T-cell (primary cell): Measurements from ENCODE around the gene C14orf132. TPM values are rescaled to one million over a fixed set of nuclear protein-coding genes. Genes with fewer than 3 reads are reported as not detected.

Source experiments
- ATAC-seq, 4 experiments: fragments of 200-7000 bp in 3 of 4; fragments of 150-1000 bp in 1 of 4; cut with Tn5 transposase; replicated peaks in 1 of 4; 1 replicate in 3 of 4; 2 replicates in 1 of 4; pipeline ENCODE4 v1.10.0; 2021; ENCODE audit warnings: moderate library complexity in 3 of 4, mild to moderate bottlenecking in 2 of 4, moderate number of reproducible peaks in 1 of 4
- CTCF ChIA-PET, 2 donors: fragments of 300-600 bp; sonication (Branson Sonifier 250); formaldehyde crosslinking; loops; one replicate each; lab custom pipeline; 2022; ENCODE audit warnings: antibody characterized with exemption in 2 of 2; lab: Charles Lee
- POLR2A ChIA-PET, 2 donors: fragments of 300-600 bp; sonication (Branson Sonifier 250); formaldehyde crosslinking; loops; one replicate each; lab custom pipeline; 2022; ENCODE audit warnings: antibody characterized with exemption in 2 of 2; lab: Charles Lee
- DNase-seq, 35 experiments: peaks; one replicate each; pipeline versions ENCODE4 v3.0.0 to v3.0.0-alpha.2; 2013 to 2023
- H3K27ac ChIP-seq: one replicate; pipeline ENCODE4 v1.5.1; 2013; ENCODE audit warnings: low read length
- H3K27me3 ChIP-seq, 2 experiments: replicated peaks in 1 of 2; 1 replicate in 1 of 2; 2 replicates in 1 of 2; pipeline versions ENCODE4 v1.6.1 to v1.7.0; 2013; ENCODE audit warnings: low read length in 1 of 2, mixed read lengths in 1 of 2; ENCODE audit not compliant: control insufficient read depth in 2 of 2, insufficient read depth in 2 of 2; ENCODE audit errors: extremely low read depth in 1 of 2
- H3K36me3 ChIP-seq, 2 donors: 1 replicate in 1 of 2; 2 replicates in 1 of 2; pipeline versions ENCODE4 v1.6.1 to v1.7.0; 2013; ENCODE audit warnings: low read length in 1 of 2; ENCODE audit not compliant: control insufficient read depth in 2 of 2, insufficient read depth in 1 of 2; ENCODE audit errors: extremely low read depth in 1 of 2
- H3K4me1 ChIP-seq, 2 experiments: 1 replicate in 1 of 2; 2 replicates in 1 of 2; pipeline versions ENCODE4 v1.6.1 to v1.7.0; 2013; ENCODE audit warnings: low read length in 2 of 2, mixed read lengths in 1 of 2; ENCODE audit not compliant: insufficient read depth in 2 of 2, control insufficient read depth in 1 of 2; ENCODE audit errors: extremely low read depth in 1 of 2
- H3K4me3 ChIP-seq, 2 donors: 1 replicate in 1 of 2; 2 replicates in 1 of 2; pipeline versions ENCODE4 v1.5.1 to v1.7.0; 2013; ENCODE audit warnings: mild to moderate bottlenecking in 2 of 2, low read length in 1 of 2, moderate library complexity in 1 of 2; ENCODE audit not compliant: control insufficient read depth in 1 of 2; ENCODE audit errors: extremely low read depth in 1 of 2
- H3K9me3 ChIP-seq: 2 replicates; pipeline ENCODE4 v1.7.0; 2013
- H3K27ac Mint-ChIP-seq, 2 donors: one replicate each; pipeline ENCODE4 v1.8.0; 2020 to 2021; ENCODE audit warnings: mild to moderate bottlenecking in 2 of 2, mixed read lengths in 2 of 2
- H3K27me3 Mint-ChIP-seq, 2 donors: one replicate each; pipeline ENCODE4 v1.8.0; 2021 to 2022; ENCODE audit warnings: mixed read lengths in 2 of 2
- H3K36me3 Mint-ChIP-seq: one replicate; pipeline ENCODE4 v1.8.0; 2021; ENCODE audit warnings: mixed read lengths
- H3K4me1 Mint-ChIP-seq, 3 donors: one replicate each; pipeline ENCODE4 v1.8.0; 2020 to 2022; ENCODE audit warnings: mixed read lengths in 3 of 3, mild to moderate bottlenecking in 1 of 3
- H3K4me3 Mint-ChIP-seq, 3 donors: one replicate each; pipeline ENCODE4 v1.8.0; 2020 to 2022; ENCODE audit warnings: mild to moderate bottlenecking in 3 of 3, mixed read lengths in 3 of 3, moderate library complexity in 3 of 3
- H3K9me3 Mint-ChIP-seq, 3 donors: one replicate each; pipeline ENCODE4 v1.8.0; 2020 to 2022; ENCODE audit warnings: mixed read lengths in 3 of 3
- WGBS: methylation state at CpG from one replicate; pipeline ENCODE4 v1.1.5; 2013; ENCODE audit warnings: missing lambda C conversion rate; ENCODE audit not compliant: insufficient coverage; 5-methylcytosine and 5-hydroxymethylcytosine counted together
- total RNA-seq, 35 experiments: library from RNA in 6 of 35; stranded (reverse) in 6 of 35; fragments of 120-200 nt in 1 of 35; gene quantifications; one replicate each; pipeline versions ENCODE4 v1.2.1 to v1.2.4 and lab custom pipeline; 2013 to 2026

Gene C14orf132
- total RNA-seq, 5 donors from 2014 or later (not counting 1 experiment from before 2014, with no cell fraction given) = 3.5 to 8.4 (median 5.2) TPM

- no peaks in the 10 kb centered on the region for H3K9me3 ChIP-seq
- no peak overlapping the region for H3K27ac ChIP-seq
- Mint-ChIP-seq H3K36me3 (no peaks in the 10 kb centered on the region), H3K27ac (no peak overlapping the region), H3K4me1 (peaks cover 0 to 3% (median 0%) of the 10 kb centered on the region in 3 donors), H3K4me3 (no peak overlapping the region), H3K27me3 (peaks cover 2 to 12% of the 10 kb centered on the region in 2 donors), H3K9me3 (no peaks in the 10 kb centered on the region)
- POLR2A ChIA-PET = no interaction called here
- WGBS = 71% methylated on average over 1 of the region's 5 CpGs
- DNase-seq (peak in 1 of 35 experiments; percentile 16), ATAC-seq (no peak)
- no peaks in the 10 kb centered on the region for H3K4me1 ChIP-seq
- H3K36me3 ChIP-seq = no peaks in the 10 kb centered on the region
- no peak overlapping the region for H3K4me3 ChIP-seq
- peaks cover 0 to 16% of the 10 kb centered on the region in 2 experiments for H3K27me3 ChIP-seq
- CTCF ChIA-PET = no interaction called here
Measured at GRCh38 chr14:96108061-96108795, 69.1 kb downstream of the C14orf132 start.

GRCh38 chr14:96108911-96109310, 69.7 kb downstream of the C14orf132 start:
- H3K4me3 Mint-ChIP-seq = no peak overlapping the region
- DNase-seq (no peak), ATAC-seq (no peak)
- Histone ChIP-seq H3K27me3 (peaks cover 0 to 16% of the 10 kb centered on the region in 2 experiments), H3K9me3 (no peaks in the 10 kb centered on the region), H3K36me3 (no peaks in the 10 kb centered on the region), H3K4me1 (no peaks in the 10 kb centered on the region), H3K27ac (no peak overlapping the region), H3K4me3 (no peak overlapping the region)
- H3K4me1 Mint-ChIP-seq = peaks cover 0 to 3% (median 0%) of the 10 kb centered on the region in 3 donors
- H3K9me3 Mint-ChIP-seq = no peaks in the 10 kb centered on the region
- H3K27ac Mint-ChIP-seq = no peak overlapping the region
- H3K36me3 Mint-ChIP-seq = no peaks in the 10 kb centered on the region
- 94% methylated on average over 4 of the region's 10 CpGs for WGBS
- ChIA-PET POLR2A (no interaction called here), CTCF (no interaction called here)
- H3K27me3 Mint-ChIP-seq = peaks cover 2 to 12% of the 10 kb centered on the region in 2 donors

GRCh38 chr14:96109596-96110355, 70.6 kb downstream of the C14orf132 start:
- no peak overlapping the region for H3K27ac Mint-ChIP-seq
- no peaks in the 10 kb centered on the region for H3K36me3 ChIP-seq
- peaks cover 0 to 17% of the 10 kb centered on the region in 2 experiments for H3K27me3 ChIP-seq
- DNase-seq (no peak), ATAC-seq (no peak)
- WGBS = 84% methylated on average over 7 of the region's 8 CpGs
- peaks cover 0 to 3% (median 0%) of the 10 kb centered on the region in 3 donors for H3K4me1 Mint-ChIP-seq
- peaks cover 0 to 7% (median 0%) of the 10 kb centered on the region in 3 donors for H3K9me3 Mint-ChIP-seq
- no peaks in the 10 kb centered on the region for H3K36me3 Mint-ChIP-seq
- no peak overlapping the region for H3K27ac ChIP-seq
- H3K9me3 ChIP-seq = no peaks in the 10 kb centered on the region
- no peak overlapping the region for H3K4me3 Mint-ChIP-seq
- H3K4me3 ChIP-seq = no peak overlapping the region
- ChIA-PET POLR2A (no interaction called here), CTCF (no interaction called here)
- H3K4me1 ChIP-seq = no peaks in the 10 kb centered on the region
- H3K27me3 Mint-ChIP-seq = peaks cover 2 to 12% of the 10 kb centered on the region in 2 donors

DNA sequence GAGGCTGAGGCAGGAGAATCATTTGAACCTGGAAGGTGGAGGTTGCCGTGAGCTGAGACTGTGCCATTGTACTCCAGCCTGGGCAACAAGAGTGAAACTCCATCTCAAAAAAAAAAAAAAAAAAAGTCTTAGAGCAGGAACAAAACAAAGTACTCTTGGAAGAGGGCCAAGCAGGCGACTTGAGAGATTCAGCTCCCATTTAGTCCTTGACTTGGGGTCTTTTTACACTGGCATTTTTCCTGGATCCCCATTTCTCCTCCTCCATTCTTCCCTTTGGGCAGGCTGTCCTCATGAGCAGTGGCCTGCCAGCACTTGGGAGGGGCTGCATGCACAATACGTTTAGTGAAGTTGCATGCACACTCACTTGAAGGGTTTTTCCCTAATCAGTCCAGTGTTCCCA, 72.9 kb downstream of the C14orf132 start:
- Histone ChIP-seq H3K27me3 (peaks cover 0 to 16% of the 10 kb centered on the region in 2 experiments), H3K4me1 (peaks cover 2 to 4% of the 10 kb centered on the region in 2 experiments), H3K27ac (no peak overlapping the region), H3K36me3 (no peaks in the 10 kb centered on the region), H3K4me3 (no peak overlapping the region), H3K9me3 (no peaks in the 10 kb centered on the region)
- ChIA-PET POLR2A (interaction anchor here in 1 of 2 donors (0.8 kb wide), 1 partner anchor 189 kb away, joined by 3 read pairs; no protein-coding TSS in a partner anchor), CTCF (interaction anchor here in 1 of 2 donors (0.5 kb wide), 1 partner anchor 93 kb away, joined by 7 read pairs; no protein-coding TSS in a partner anchor)
- Mint-ChIP-seq H3K27ac (no peak overlapping the region), H3K4me3 (no peak overlapping the region), H3K4me1 (peaks cover 7 to 11% (median 8%) of the 10 kb centered on the region in 3 donors), H3K36me3 (no peaks in the 10 kb centered on the region), H3K9me3 (peaks cover 0 to 7% (median 0%) of the 10 kb centered on the region in 3 donors), H3K27me3 (peaks cover 4 to 12% of the 10 kb centered on the region in 2 donors)
- DNase-seq = no peak
- WGBS = 50% methylated on average over 1 of the region's 3 CpGs
- ATAC-seq = no peak

GRCh38 chr14:96114002-96114401, 74.8 kb downstream of the C14orf132 start:
- Mint-ChIP-seq H3K27me3 (peaks cover 1 to 8% of the 10 kb centered on the region in 2 donors), H3K4me1 (peaks cover 18 to 27% (median 23%) of the 10 kb centered on the region in 3 donors), H3K9me3 (peaks cover 0 to 7% (median 0%) of the 10 kb centered on the region in 3 donors), H3K36me3 (no peaks in the 10 kb centered on the region), H3K27ac (no peak overlapping the region), H3K4me3 (no peak overlapping the region)
- Histone ChIP-seq H3K9me3 (no peaks in the 10 kb centered on the region), H3K4me1 (peaks cover 4 to 19% of the 10 kb centered on the region in 2 experiments), H3K36me3 (no peaks in the 10 kb centered on the region), H3K27me3 (peaks cover 0 to 8% of the 10 kb centered on the region in 2 experiments), H3K4me3 (no peak overlapping the region), H3K27ac (no peak overlapping the region)
- no peak for DNase-seq
- ChIA-PET POLR2A (no interaction called here), CTCF (interaction anchor here in 1 of 2 donors (0.6 kb wide), 1 partner anchor 8 kb away, joined by 3 read pairs; no protein-coding TSS in a partner anchor)
- ATAC-seq = no peak
